HL-60 (cell line): ENCODE measurements around the gene TNNT2.

Experiments used
- DNase-seq, 2 experiments: peaks; one replicate each; pipeline ENCODE4 v3.0.0-alpha.2; 2010 to 2020; ENCODE audit warnings: low read depth in 1 of 2, low spot score in 1 of 2
- H3K27ac ChIP-seq: fragments of 250-450 bp; sonication (Bioruptor Pico); replicated peaks from 2 replicates; pipeline ENCODE4 v1.5.1; 2020; ENCODE audit warnings: mild to moderate bottlenecking, moderate library complexity
- H3K27me3 ChIP-seq: fragments of 250-450 bp; sonication (Bioruptor Pico); 2 replicates; pipeline ENCODE4 v1.5.1; 2021; ENCODE audit warnings: mild to moderate bottlenecking, moderate library complexity; ENCODE audit not compliant: insufficient read depth, poor library complexity, severe bottlenecking
- H3K4me3 ChIP-seq: replicated peaks from 2 replicates; pipeline ENCODE4 v1.5.1; 2011; ENCODE audit warnings: mild to moderate bottlenecking, control low read depth, low read length; ENCODE audit not compliant: insufficient read depth
- GABPA ChIP-seq: IDR thresholded peaks from 2 replicates; pipeline ENCODE4 v1.6.1; 2012; ENCODE audit warnings: low read depth
- POLR2AphosphoS5 ChIP-seq: IDR thresholded peaks from 2 replicates; pipeline ENCODE4 v1.6.1; 2012; ENCODE audit warnings: low read depth
- REST ChIP-seq: IDR thresholded peaks from 2 replicates; pipeline ENCODE4 v1.6.1; 2012; ENCODE audit warnings: low read depth; ENCODE audit not compliant: insufficient replicate concordance
- SPI1 ChIP-seq: IDR thresholded peaks from 2 replicates; pipeline ENCODE4 v1.6.1; 2012; ENCODE audit warnings: low read depth, mild to moderate bottlenecking, borderline replicate concordance
- TF ChIP-seq, protein P1 (sequence below): IDR thresholded peaks from one replicate; pipeline ENCODE4 v1.5.1; 2011; ENCODE audit warnings: low read length, control low read depth, inconsistent platforms; ENCODE audit not compliant: insufficient read depth

The TNNT2 gene

GRCh38 chr1:201309416-201309815 lies 68.1 kb downstream of the TNNT2 start:
- DNase-seq: peak; percentile 14 to 75
- Histone ChIP-seq H3K27me3 (peaks cover 2% of the 10 kb centered on the region), H3K4me3 (no peak overlapping the region), H3K27ac (no peak overlapping the region)
- TF ChIP-seq SPI1 (no peak), POLR2AphosphoS5 (peak; percentile 40; the same call in 1 of the 2 replicates), GABPA (no peak), REST (no peak)
- TF ChIP-seq, protein P1, sequence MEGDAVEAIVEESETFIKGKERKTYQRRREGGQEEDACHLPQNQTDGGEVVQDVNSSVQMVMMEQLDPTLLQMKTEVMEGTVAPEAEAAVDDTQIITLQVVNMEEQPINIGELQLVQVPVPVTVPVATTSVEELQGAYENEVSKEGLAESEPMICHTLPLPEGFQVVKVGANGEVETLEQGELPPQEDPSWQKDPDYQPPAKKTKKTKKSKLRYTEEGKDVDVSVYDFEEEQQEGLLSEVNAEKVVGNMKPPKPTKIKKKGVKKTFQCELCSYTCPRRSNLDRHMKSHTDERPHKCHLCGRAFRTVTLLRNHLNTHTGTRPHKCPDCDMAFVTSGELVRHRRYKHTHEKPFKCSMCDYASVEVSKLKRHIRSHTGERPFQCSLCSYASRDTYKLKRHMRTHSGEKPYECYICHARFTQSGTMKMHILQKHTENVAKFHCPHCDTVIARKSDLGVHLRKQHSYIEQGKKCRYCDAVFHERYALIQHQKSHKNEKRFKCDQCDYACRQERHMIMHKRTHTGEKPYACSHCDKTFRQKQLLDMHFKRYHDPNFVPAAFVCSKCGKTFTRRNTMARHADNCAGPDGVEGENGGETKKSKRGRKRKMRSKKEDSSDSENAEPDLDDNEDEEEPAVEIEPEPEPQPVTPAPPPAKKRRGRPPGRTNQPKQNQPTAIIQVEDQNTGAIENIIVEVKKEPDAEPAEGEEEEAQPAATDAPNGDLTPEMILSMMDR: peak; percentile 19
